Activated naive CD4-positive, alpha-beta T cell treated with anti-CD3 and anti-CD28 coated beads, Interleukin-2, amount 50 U/mL, for 16 hours (primary cell): ENCODE data around the gene C3orf49.

ENCODE experiments used
- DNase-seq: peaks from one replicate; pipeline ENCODE4 v3.0.0-alpha.2; 2020

Gene C3orf49

GRCh38 chr3:63892773-63893352, 73.8 kb downstream of the C3orf49 start:
- DNase-seq: no peak

- DNase-seq: no peak
Measured at GRCh38 chr3:63895422-63896189, 76.5 kb downstream of the C3orf49 start.

GRCh38 chr3:63896332-63897030, 77.4 kb downstream of the C3orf49 start:
- DNase-seq: no peak
